ES-I3 (cell line): ENCODE data around the gene DPH7.
"Not testable (repeated sequence)": the region's sequence is repeated elsewhere in the genome, so short reads cannot be mapped to it uniquely, and the experiment has no call there.

ENCODE experiments used
- H3K36me3 ChIP-seq: 2 replicates; pipeline ENCODE4 v1.6.1; 2013; ENCODE audit warnings: mild to moderate bottlenecking, low read length, control low read depth, moderate library complexity; ENCODE audit not compliant: insufficient read depth
- H3K4me1 ChIP-seq: 2 replicates; pipeline ENCODE4 v1.6.1; 2013; ENCODE audit warnings: mild to moderate bottlenecking, control low read depth, low read length; ENCODE audit not compliant: insufficient read depth
- H3K9ac ChIP-seq: 2 replicates; pipeline ENCODE4 v1.6.1; 2013; ENCODE audit warnings: low read depth, mild to moderate bottlenecking, low read length, moderate library complexity
- H3K9me3 ChIP-seq: 2 replicates; pipeline ENCODE4 v1.6.1; 2013; ENCODE audit warnings: mild to moderate bottlenecking, low read length, moderate library complexity; ENCODE audit not compliant: control insufficient read depth, insufficient read depth

DPH7 gene

GRCh38 chr9:137578518-137579258, at the start of gene DPH7:
Gene DPH7 (minus strand): TSS chr9:137578925. CDS start chr9:137578777, 148 bp downstream.
- H3K4me1 ChIP-seq = peaks cover 10% of the 10 kb centered on the region

DNA sequence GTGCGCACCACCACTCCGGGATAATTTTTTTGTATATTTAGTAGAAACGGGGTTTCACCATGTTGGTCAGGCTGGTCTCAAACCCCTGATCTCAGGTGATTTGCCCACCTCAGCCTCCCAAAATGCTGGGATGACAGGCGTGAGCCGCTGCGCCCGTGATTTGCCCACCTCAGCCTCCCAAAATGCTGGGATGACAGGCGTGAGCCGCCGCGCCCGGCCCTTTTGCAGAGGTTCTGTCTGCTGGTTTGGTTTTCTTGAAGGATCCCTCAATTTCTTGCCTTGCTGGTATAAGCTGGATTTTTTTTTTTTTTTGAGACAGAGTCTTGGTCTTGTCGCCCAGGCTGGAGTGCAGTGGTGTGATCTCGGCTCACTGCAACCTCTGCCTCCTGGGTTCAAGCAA, 48.7 kb upstream of the DPH7 start:
- H3K36me3 ChIP-seq, H3K9ac ChIP-seq, H3K9me3 ChIP-seq: not testable (repeated sequence)
- peaks cover 13% of the 10 kb centered on the region; the same call in 1 of the 2 replicates for H3K4me1 ChIP-seq

More at GRCh38 chr9:137578518-137579258, at the start of gene DPH7:
- Histone ChIP-seq H3K9me3 (no peaks in the 10 kb centered on the region), H3K9ac (peak within 1 kb of the TSS; percentile 93), H3K36me3 (peaks cover 15% of the 10 kb centered on the region)

DNA sequence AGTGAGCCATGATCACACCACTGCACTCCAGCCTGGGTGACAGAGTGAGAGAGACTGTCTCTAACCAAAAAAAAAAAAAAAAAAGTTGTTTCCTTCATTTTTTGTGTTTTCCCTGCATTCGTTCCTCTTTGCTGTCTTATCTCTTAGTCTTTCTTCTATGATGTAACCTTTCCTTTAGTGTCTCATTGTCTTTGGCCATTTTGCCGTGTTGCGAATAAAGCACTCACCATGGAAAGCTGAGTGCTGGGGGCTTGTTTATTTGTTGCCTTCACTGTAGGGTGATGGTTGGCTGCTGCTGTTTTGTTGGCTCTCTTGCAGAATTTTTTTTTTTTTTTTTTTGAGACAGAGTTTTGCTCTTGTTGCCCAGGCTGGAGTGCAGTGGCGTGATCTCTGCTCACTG, 47.7 kb upstream of the DPH7 start:
- Histone ChIP-seq H3K9ac (no peak overlapping the region), H3K9me3 (no peaks in the 10 kb centered on the region), H3K4me1 (peaks cover 13% of the 10 kb centered on the region; the same call in 1 of the 2 replicates), H3K36me3 (0 out of 2 replicates have a peak, but pooled peaks cover 5% of the 10 kb centered on the region)

GRCh38 chr9:137622211-137622610, 43.5 kb upstream of the DPH7 start:
- H3K9me3 ChIP-seq, H3K9ac ChIP-seq: not testable (repeated sequence)
- Histone ChIP-seq H3K36me3 (peaks cover 12% of the 10 kb centered on the region), H3K4me1 (peaks cover 16% of the 10 kb centered on the region; the same call in 1 of the 2 replicates)

GRCh38 chr9:137621131-137621757, 42.5 kb upstream of the DPH7 start:
- Histone ChIP-seq H3K9me3 (no peaks in the 10 kb centered on the region), H3K4me1 (peaks cover 16% of the 10 kb centered on the region; the same call in 1 of the 2 replicates), H3K9ac (no peak overlapping the region), H3K36me3 (peaks cover 12% of the 10 kb centered on the region)

- Histone ChIP-seq H3K9ac (no peak overlapping the region), H3K9me3 (no peaks in the 10 kb centered on the region), H3K36me3 (peaks cover 12% of the 10 kb centered on the region), H3K4me1 (peaks cover 16% of the 10 kb centered on the region; the same call in 1 of the 2 replicates)
These were observed 41.9 kb upstream of the DPH7 start for GRCh38 chr9:137620581-137620980.

- H3K9me3 ChIP-seq = no peaks in the 10 kb centered on the region
- H3K4me1 ChIP-seq = peaks cover 11% of the 10 kb centered on the region; the same call in 1 of the 2 replicates
- peaks cover 12% of the 10 kb centered on the region for H3K36me3 ChIP-seq
- peak overlapping the region; percentile 89 for H3K9ac ChIP-seq
These were observed 41.3 kb upstream of the DPH7 start for GRCh38 chr9:137620048-137620405.

GRCh38 chr9:137619240-137620047, 40.7 kb upstream of the DPH7 start:
- H3K4me1 ChIP-seq = peaks cover 10% of the 10 kb centered on the region; the same call in 1 of the 2 replicates
- peak overlapping the region; percentile 89 for H3K9ac ChIP-seq
- no peaks in the 10 kb centered on the region for H3K9me3 ChIP-seq
- H3K36me3 ChIP-seq = peaks cover 12% of the 10 kb centered on the region

DNA sequence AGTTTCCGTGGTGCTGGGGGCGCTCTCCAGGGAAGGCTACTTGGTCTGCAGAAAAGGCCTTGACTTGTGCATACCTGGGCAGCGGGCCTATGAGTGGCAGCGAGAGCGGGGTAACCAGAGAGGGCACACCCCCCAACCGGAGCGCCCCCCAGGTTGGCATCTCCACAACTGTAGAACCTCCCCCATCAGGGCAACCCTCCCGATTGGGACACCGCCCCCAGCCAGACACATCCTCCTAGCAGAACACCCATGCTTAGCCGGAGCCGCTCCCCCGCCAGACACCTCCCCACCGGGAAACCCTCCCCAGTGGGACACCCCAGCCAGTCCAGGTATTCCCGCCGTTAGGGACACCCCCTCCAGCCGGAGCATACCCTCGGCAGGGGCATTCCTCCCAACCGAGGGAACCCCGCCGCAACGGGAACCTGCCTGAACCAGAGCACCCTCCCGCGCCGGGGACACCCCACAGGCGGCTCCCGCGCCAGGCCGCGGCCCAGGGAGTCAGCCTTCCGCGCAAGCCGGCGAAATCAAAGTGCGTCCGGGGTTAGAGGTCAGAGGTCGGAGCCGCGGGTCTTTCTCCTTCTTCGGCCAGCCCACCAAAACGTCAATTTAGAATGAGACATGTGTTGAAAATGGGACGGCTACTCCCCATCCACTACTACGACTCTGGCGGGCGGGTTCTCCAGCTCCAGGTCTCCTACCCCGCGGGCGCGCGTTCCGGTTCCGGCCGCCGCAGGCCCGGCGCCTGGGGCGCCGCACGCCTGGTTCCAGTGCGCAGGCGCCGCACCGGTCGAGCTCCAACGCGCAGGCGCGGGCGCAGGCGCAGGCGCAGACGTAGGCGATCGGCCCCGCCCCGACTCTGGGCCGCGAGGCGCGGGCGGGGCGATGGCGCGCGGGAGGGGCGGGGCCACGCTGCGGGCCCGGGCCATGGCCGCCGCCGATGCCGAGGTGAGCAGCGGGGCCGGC, 39.7 kb upstream of the DPH7 start, which contains the start of gene EHMT1:
Gene EHMT1, plus strand, starts transcription at position 901 of the 963 bp plus-strand sequence. Its CDS starts 24 bp downstream, at position 925.
- H3K36me3 ChIP-seq = peaks cover 10% of the 10 kb centered on the region
- peaks cover 10% of the 10 kb centered on the region; the same call in 1 of the 2 replicates for H3K4me1 ChIP-seq
- no peaks in the 10 kb centered on the region for H3K9me3 ChIP-seq
- peak within 1 kb of the TSS; percentile 90 for H3K9ac ChIP-seq

DNA sequence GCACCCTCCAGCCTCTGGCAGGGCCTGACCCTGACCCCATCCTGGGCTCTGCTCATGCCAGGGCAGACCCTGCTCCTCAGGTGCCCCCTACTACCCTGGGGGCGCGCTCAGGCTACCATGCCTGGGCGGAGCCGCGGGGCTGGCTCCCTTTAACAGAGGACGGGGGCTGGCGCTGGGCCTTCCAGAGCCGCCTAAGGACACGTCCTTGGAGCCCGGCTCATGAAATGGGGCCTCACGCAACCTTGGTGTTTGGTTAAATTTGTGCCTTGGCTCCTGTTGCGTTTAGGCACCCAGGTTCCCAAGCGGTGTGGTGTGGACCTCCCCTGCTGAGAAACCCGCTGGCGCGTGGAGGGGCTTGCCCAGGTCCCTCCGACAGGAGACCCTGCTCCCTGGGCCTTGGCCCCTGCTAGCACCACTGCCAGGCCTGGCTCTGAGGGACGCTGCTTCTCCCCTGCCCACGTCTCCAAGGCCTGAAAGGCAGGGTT, 36.7 kb upstream of the DPH7 start:
- H3K36me3 ChIP-seq = no peaks in the 10 kb centered on the region; the same call in 1 of the 2 replicates
- H3K9me3 ChIP-seq = no peaks in the 10 kb centered on the region
- no peak overlapping the region for H3K9ac ChIP-seq
- peaks cover 18% of the 10 kb centered on the region for H3K4me1 ChIP-seq

GRCh38 chr9:137614631-137615386, 36.1 kb upstream of the DPH7 start:
- Histone ChIP-seq H3K36me3 (no peaks in the 10 kb centered on the region; the same call in 1 of the 2 replicates), H3K9me3 (no peaks in the 10 kb centered on the region), H3K4me1 (peaks cover 13% of the 10 kb centered on the region), H3K9ac (no peak overlapping the region)

DNA sequence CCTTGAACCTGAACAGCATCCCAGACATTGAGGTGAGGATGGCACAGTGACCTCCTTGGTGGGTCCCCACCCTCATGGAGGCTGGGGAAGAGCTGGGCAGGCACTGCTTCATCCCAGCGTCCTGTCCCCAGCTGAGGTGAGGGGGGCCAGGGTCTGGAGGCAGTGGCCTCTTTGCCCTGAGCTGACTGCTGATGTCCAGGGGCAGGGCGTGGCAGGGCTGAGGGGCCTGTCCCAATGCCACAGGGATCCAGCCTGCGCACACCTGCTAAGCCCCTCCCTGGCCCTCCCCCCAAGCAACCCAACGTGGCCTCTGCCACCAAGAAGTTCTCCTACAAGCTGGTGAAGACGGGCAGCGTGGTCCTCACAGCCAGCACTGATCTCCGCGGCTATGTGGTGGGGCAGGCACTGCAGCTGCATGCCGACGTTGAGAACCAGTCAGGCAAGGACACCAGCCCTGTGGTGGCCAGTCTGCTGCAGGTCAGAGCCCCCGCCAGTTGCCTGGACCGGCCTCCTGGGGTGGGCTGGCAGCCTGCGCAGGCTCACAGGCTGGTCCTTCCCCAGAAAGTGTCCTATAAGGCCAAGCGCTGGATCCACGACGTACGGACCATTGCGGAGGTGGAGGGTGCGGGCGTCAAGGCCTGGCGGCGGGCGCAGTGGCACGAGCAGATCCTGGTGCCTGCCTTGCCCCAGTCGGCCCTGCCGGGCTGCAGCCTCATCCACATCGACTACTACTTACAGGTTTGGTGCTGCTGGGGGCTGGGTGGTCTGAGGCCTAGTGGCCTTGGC, 35.2 kb upstream of the DPH7 start:
- H3K9ac ChIP-seq = no peak overlapping the region
- H3K4me1 ChIP-seq = peaks cover 12% of the 10 kb centered on the region
- H3K36me3 ChIP-seq = no peaks in the 10 kb centered on the region; the same call in 1 of the 2 replicates
- H3K9me3 ChIP-seq = no peaks in the 10 kb centered on the region
